Measurements from ENCODE around the gene SPC24. TPM values are rescaled to one million over a fixed set of nuclear protein-coding genes. Genes with fewer than 3 reads are reported as not detected.
A peak's percentile ranks its signal among the peaks of the same experiment; 100 is the strongest.

Gene SPC24
- total and polyA plus RNA-seq, 9 of the 15 experiments (the other 6 are each of a cell fraction or from before 2014, with no cell fraction given) = 18.2 to 154 (median 60.9) TPM

DNA sequence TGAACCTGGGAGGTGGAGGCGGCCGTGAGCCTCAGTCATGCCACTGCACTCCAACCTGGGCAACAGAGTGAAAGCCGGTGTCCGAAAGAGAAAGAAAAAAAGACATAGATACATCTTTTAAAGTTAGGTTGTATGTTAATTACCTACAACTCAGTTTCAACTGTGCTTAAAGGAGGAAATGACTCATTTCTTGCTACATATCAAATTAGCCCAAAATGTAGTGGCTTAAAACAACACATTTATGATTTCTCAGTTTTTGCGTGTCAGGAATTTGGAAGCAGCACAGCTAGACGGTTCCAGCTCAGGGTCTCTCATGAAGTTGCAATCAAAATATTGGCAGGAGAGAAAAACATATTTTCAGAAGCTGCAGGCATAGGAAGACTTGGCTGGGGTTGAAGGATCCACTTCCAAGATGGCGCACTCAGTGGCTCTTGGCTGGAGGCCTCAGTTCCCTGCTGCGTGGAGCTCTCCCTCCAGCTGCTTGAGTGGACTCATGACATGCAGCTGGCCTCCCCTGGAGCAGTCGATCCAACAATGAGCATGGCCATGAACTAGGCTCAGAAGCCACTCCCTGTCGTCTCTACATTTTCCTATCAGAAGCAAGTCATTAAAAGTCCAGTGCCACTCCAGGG is 59.3 kb downstream of the SPC24 start (continued):
- TF ChIP-seq, protein P1, sequence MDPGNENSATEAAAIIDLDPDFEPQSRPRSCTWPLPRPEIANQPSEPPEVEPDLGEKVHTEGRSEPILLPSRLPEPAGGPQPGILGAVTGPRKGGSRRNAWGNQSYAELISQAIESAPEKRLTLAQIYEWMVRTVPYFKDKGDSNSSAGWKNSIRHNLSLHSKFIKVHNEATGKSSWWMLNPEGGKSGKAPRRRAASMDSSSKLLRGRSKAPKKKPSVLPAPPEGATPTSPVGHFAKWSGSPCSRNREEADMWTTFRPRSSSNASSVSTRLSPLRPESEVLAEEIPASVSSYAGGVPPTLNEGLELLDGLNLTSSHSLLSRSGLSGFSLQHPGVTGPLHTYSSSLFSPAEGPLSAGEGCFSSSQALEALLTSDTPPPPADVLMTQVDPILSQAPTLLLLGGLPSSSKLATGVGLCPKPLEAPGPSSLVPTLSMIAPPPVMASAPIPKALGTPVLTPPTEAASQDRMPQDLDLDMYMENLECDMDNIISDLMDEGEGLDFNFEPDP (CRISPR knock-in tag; IDR thresholded peaks at IDR 0.05) = 0 out of 2 replicates have a peak, but pooled peaks have one; percentile 21
- TF ChIP-seq ZNF586 (CRISPR knock-in tag; conservative IDR thresholded peaks at IDR 0.05) = no peak
- no peak for TF ChIP-seq CHCHD3 (CRISPR knock-in tag; IDR thresholded peaks at IDR 0.05)
- TF ChIP-seq POLR2A (conservative IDR thresholded peaks at IDR 0.05) = peak; percentile 18
- TF ChIP-seq ZBED1 (IDR thresholded peaks at IDR 0.05) = no peak
- TF ChIP-seq ZNF561 (CRISPR knock-in tag; conservative IDR thresholded peaks at IDR 0.05) = no peak
- TF ChIP-seq, protein P2, sequence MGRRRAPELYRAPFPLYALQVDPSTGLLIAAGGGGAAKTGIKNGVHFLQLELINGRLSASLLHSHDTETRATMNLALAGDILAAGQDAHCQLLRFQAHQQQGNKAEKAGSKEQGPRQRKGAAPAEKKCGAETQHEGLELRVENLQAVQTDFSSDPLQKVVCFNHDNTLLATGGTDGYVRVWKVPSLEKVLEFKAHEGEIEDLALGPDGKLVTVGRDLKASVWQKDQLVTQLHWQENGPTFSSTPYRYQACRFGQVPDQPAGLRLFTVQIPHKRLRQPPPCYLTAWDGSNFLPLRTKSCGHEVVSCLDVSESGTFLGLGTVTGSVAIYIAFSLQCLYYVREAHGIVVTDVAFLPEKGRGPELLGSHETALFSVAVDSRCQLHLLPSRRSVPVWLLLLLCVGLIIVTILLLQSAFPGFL (CRISPR knock-in tag; IDR thresholded peaks at IDR 0.05) = no peak
- no peak for TF ChIP-seq TAF15 (IDR thresholded peaks at IDR 0.05; ENCODE audit: low read depth, low read length)
- no peak for TF ChIP-seq ZKSCAN1 (IDR thresholded peaks at IDR 0.05; ENCODE audit: low read depth, low read length)
- TF ChIP-seq, protein P3, sequence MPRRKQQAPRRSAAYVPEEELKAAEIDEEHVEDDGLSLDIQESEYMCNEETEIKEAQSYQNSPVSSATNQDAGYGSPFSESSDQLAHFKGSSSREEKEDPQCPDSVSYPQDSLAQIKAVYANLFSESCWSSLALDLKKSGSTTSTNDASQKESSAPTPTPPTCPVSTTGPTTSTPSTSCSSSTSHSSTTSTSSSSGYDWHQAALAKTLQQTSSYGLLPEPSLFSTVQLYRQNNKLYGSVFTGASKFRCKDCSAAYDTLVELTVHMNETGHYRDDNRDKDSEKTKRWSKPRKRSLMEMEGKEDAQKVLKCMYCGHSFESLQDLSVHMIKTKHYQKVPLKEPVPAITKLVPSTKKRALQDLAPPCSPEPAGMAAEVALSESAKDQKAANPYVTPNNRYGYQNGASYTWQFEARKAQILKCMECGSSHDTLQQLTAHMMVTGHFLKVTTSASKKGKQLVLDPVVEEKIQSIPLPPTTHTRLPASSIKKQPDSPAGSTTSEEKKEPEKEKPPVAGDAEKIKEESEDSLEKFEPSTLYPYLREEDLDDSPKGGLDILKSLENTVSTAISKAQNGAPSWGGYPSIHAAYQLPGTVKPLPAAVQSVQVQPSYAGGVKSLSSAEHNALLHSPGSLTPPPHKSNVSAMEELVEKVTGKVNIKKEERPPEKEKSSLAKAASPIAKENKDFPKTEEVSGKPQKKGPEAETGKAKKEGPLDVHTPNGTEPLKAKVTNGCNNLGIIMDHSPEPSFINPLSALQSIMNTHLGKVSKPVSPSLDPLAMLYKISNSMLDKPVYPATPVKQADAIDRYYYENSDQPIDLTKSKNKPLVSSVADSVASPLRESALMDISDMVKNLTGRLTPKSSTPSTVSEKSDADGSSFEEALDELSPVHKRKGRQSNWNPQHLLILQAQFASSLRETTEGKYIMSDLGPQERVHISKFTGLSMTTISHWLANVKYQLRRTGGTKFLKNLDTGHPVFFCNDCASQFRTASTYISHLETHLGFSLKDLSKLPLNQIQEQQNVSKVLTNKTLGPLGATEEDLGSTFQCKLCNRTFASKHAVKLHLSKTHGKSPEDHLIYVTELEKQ (CRISPR knock-in tag; IDR thresholded peaks at IDR 0.05) = no peak
- no peak for TF ChIP-seq CHD2 (IDR thresholded peaks at IDR 0.05; ENCODE audit: low read depth, low read length)
- 0 out of 2 replicates have a peak, but pooled peaks have one; percentile 49 for TF ChIP-seq ZNF224 (CRISPR knock-in tag; IDR thresholded peaks at IDR 0.05)
- no peak for TF ChIP-seq GATAD2A (IDR thresholded peaks at IDR 0.05)
- 0 out of 2 replicates have a peak, but pooled peaks have one; percentile 21 for TF ChIP-seq ILF3 (IDR thresholded peaks at IDR 0.05; ENCODE audit: borderline replicate concordance)
- TF ChIP-seq, protein P4, sequence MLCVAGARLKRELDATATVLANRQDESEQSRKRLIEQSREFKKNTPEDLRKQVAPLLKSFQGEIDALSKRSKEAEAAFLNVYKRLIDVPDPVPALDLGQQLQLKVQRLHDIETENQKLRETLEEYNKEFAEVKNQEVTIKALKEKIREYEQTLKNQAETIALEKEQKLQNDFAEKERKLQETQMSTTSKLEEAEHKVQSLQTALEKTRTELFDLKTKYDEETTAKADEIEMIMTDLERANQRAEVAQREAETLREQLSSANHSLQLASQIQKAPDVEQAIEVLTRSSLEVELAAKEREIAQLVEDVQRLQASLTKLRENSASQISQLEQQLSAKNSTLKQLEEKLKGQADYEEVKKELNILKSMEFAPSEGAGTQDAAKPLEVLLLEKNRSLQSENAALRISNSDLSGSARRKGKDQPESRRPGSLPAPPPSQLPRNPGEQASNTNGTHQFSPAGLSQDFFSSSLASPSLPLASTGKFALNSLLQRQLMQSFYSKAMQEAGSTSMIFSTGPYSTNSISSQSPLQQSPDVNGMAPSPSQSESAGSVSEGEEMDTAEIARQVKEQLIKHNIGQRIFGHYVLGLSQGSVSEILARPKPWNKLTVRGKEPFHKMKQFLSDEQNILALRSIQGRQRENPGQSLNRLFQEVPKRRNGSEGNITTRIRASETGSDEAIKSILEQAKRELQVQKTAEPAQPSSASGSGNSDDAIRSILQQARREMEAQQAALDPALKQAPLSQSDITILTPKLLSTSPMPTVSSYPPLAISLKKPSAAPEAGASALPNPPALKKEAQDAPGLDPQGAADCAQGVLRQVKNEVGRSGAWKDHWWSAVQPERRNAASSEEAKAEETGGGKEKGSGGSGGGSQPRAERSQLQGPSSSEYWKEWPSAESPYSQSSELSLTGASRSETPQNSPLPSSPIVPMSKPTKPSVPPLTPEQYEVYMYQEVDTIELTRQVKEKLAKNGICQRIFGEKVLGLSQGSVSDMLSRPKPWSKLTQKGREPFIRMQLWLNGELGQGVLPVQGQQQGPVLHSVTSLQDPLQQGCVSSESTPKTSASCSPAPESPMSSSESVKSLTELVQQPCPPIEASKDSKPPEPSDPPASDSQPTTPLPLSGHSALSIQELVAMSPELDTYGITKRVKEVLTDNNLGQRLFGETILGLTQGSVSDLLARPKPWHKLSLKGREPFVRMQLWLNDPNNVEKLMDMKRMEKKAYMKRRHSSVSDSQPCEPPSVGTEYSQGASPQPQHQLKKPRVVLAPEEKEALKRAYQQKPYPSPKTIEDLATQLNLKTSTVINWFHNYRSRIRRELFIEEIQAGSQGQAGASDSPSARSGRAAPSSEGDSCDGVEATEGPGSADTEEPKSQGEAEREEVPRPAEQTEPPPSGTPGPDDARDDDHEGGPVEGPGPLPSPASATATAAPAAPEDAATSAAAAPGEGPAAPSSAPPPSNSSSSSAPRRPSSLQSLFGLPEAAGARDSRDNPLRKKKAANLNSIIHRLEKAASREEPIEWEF (CRISPR knock-in tag; IDR thresholded peaks at IDR 0.05) = no peak
- TF ChIP-seq CCNT2 (IDR thresholded peaks at IDR 0.05; ENCODE audit: borderline replicate concordance, extremely low read depth, insufficient read length, low read depth, low read length) = no peak
- TF ChIP-seq ZNF3 (CRISPR knock-in tag; IDR thresholded peaks at IDR 0.05) = no peak
